T1000 (cell line): ENCODE measurements around the gene IPO9.

Experiments
- DNase-seq: peaks from one replicate; lab custom pipeline; 2025; ENCODE audit warnings: mixed read lengths; lab: John Stamatoyannopoulos, UW

IPO9 gene

GRCh38 chr1:201828820-201829774 lies at the start of gene IPO9:
IPO9 (plus strand) TSS chr1:201829157; CDS start chr1:201829210, 53 bp downstream.
- peak; percentile 91 for DNase-seq

DNA sequence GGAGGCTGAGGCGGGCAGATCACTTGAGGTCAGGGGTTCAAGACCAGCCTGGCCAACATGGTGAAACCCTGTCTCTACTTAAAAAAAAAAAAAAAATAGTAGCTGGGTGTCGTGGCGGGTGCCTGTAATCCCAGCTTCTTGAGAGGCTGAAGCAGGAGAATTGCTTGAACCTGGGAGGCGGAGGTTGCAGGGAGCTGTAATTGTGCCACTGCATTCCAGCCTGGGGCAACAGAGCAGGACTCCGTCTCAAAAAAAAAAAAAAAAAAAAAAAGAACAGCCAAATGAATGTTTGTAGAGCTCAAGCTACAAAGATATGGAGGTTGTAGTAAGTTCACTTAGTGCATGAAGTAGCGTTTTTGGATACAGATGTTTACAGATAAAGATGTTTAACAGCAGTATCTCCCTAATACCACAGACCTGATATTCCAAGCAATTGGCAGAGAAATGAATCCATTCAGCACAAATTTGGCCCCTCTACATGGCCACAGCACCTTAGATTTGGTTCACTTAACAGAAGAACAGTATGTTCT lies 49.5 kb upstream of the IPO9 start:
- no peak for DNase-seq

GRCh38 chr1:201780952-201781351 lies 48.0 kb upstream of the IPO9 start:
- no peak for DNase-seq

GRCh38 chr1:201781437-201781836 lies 47.5 kb upstream of the IPO9 start:
- DNase-seq = no peak

DNA sequence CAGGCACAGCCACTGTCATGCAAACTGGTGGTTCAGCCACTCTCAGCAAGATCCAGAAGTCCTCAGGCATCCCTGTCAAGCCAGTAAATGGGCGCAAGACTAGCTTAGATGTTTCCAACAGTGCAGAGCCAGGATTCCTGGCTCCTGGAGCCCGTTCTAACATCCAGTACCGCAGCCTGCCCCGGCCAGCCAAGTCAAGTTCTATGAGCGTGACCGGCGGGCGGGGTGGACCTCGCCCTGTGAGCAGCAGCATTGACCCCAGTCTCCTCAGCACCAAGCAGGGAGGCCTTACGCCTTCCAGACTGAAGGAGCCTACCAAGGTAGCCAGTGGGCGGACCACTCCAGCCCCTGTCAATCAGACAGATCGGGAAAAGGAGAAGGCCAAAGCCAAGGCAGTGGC lies 46.6 kb upstream of the IPO9 start:
- no peak for DNase-seq

- no peak for DNase-seq
Measured at GRCh38 chr1:201783058-201783457, 45.9 kb upstream of the IPO9 start.

GRCh38 chr1:201783572-201783971 lies 45.4 kb upstream of the IPO9 start:
- no peak for DNase-seq

- no peak for DNase-seq
Measured at GRCh38 chr1:201785291-201785690, 43.7 kb upstream of the IPO9 start.

DNA sequence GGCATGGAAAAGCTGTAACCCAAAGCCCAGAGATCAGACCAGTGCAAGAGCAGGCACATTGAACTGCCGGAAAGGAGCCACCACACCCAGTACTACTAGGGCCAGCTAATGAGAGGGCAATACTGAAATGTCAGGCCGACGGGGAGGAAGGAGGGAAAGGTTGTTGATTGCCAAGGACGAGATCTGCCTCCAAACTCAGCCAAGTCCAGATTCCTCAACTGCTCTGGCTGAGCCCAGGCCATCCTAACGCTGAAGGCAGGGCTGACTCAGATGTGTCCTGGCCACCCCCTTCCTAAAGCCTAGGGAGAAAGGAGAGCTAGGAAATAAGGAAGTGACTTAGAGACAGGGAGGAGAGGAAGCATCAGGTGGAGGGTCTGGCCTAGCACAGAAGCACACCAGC lies 42.1 kb upstream of the IPO9 start:
- no peak for DNase-seq

DNA sequence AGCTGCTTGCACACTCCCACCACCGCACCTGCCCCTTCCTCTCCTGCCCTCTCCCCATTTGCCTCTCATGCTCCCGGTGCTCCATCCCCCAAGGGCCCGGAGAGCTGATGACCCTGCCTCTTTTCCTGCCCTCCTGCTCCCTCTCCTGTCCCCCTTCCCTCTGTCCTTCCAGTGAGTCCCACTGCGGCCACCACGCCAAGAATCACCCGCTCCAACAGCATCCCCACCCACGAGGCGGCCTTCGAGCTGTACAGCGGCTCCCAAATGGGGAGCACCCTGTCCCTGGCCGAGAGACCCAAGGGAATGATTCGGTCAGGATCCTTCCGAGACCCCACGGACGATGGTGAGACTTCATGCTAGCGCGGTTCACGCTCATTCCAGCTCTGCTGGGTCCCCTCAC lies 40.7 kb upstream of the IPO9 start:
- no peak for DNase-seq

- DNase-seq = no peak
Measured at GRCh38 chr1:201789245-201789644, 39.7 kb upstream of the IPO9 start.

DNA sequence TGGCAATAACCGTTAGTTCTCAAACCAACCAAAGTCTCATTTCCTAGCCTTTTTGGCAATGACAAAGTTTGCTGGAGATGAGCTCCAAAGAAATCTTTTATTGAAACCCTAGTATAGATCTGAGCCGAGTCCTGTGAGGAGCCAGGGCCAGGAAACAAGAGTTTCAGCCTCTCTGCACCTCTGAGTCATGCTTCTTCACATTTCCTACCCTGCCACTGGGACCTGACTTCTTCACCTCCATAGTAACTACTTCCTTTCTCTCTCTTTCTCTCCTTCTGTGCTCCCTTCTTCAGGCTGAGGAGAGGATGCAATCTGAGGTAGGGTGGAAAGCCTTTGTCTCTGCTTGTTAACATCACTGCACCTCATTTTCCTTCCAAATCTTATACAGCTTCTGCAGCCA lies 38.7 kb upstream of the IPO9 start:
- no peak for DNase-seq

DNA sequence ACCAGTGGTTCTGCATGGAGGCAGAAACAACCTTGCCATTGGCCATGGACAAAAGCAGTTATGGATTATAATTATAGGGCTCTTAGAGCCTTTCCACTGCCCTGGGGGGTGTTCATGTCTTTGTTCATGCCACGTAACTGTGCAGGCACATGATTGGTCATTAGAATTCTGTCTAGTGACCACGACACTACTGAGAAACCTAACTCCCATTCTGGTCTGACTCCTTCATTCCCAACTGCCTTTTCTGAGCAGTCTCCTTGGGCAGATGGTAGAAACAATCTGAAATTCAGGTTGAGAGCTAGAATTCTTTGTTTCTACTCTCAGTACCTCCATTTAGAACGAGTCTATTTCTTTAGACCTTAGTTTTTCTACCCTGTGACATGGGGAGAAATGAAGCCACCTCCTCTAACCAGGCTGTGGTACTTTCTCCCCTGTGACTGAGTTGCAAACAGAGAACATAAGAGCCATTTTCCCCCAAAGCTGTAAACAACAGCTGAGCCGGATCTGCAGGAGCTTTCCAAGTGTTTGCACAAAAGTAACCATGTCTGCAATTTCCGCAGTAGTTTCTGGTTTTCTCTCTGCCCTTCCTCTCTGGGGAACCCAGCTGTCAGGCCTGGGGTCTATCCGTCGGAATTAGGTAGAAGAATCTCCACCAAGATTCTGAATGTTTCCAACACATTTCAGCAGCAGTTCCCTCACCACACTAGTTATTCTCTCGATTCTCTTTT lies 37.7 kb upstream of the IPO9 start:
- DNase-seq = no peak

- DNase-seq = no peak
Measured at GRCh38 chr1:201791779-201792173, 37.2 kb upstream of the IPO9 start.

DNA sequence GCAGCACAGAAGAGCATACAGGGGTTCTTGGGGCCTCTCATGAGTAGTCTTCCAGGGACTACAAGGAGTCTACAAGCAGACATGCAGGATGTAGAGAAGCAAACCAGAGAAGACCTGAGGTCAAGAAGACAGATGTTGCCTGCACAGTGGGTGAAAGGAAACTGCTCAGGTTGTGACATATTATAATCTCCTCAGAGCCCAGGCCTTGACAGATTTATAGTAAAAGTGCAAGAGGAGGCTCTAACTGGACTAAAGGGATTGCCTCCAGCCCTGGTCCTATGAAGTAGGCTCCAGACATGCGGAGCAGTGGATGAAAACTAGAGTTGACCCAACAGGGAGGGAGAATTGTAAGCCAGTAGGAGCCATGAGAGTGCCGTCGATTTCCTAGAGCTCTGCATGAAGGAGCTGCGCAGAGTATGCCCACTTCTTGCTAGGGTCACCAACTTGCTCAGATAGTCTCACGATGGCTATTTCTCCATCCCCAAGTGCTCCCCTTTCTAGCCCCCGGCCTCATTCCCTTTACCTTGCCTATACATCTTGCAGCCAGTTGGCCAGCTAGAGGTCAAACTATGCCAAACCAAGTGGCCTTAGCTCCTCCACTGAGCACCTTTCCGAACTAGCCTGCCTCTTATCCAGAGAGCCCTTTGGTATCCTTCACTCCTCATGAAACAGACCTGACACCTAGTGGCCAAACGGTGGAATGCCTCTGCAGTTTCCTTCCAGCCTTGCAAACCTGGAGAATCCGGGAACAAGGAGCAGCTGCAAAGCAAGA lies 36.2 kb upstream of the IPO9 start:
- peak; percentile 54 for DNase-seq

DNA sequence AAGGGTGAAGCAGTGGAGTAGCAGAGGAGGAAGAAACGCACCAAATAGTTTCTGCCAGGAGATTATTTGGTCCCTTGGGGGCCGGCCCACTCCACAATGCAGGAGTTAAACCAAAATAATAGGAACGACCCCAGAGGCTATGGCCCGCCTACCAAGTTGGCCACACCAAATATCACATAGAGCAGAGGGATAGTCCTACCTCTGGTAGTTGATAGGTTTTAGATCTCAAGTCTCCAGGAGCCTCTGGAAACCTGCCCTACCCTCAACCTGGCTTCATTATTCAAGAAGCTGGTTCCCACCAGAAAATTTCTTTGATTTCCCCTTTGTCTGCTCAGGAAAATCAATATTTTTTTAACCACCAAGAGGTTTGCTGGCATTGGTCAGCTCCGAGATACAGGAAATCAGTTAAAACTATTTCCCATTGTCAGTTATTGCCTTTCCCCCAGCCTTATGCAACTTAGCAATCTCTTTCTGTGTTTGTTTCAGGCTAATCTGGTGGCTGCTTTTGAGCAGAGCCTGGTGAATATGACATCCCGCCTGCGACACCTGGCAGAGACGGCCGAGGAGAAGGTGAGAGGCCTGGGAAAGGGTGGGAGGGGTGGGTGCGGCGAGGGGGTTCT lies 35.5 kb upstream of the IPO9 start:
- no peak for DNase-seq

- no peak for DNase-seq
Measured at GRCh38 chr1:201795066-201795465, 33.9 kb upstream of the IPO9 start.

- DNase-seq = no peak
Measured at GRCh38 chr1:201800246-201800645, 28.7 kb upstream of the IPO9 start.

DNA sequence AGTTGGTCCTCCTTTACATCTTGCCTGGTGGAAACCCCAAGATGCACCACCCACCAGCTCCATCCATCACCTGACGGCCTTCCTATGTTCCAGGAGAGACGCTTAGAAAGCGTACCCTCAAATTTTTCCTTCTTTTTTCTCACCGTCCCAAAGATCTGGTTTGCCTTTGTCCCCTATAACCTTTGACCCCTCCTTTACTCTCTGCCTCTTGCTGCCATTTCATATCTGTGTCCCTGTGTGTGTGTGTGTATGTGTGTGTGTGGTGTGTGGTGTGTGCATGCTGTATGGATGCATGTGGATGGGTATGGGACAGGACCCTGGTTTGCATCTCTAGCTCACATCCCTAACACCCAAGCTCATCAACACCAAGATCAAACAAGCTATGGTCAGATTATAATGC lies 22.2 kb upstream of the IPO9 start:
- no peak for DNase-seq

- DNase-seq = no peak
Measured at GRCh38 chr1:201807958-201808632, 20.9 kb upstream of the IPO9 start.

DNA sequence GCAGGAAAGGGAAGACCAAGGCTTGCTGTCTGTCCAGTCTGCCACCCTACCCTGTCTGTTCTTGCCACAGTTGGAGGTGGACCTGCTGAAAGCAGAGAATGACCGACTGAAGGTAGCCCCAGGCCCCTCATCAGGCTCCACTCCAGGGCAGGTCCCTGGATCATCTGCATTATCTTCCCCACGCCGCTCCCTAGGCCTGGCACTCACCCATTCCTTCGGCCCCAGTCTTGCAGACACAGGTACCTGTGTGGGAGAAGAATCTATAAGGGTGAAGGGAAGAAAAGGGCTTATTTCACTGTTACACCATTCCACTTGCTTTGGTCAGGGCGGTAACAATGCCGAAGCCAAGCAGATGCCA lies 20.3 kb upstream of the IPO9 start:
- DNase-seq = no peak
